ENCODE data around the gene TM9SF3. TPM values are rescaled to one million over a fixed set of nuclear protein-coding genes. Genes with fewer than 3 reads are reported as not detected.

The TM9SF3 gene
- total and polyA plus RNA-seq, 10 of the 15 experiments (the other 5 are each of a cell fraction or from before 2014, with no cell fraction given) = 17.1 to 85.4 (median 44.9) TPM

DNA sequence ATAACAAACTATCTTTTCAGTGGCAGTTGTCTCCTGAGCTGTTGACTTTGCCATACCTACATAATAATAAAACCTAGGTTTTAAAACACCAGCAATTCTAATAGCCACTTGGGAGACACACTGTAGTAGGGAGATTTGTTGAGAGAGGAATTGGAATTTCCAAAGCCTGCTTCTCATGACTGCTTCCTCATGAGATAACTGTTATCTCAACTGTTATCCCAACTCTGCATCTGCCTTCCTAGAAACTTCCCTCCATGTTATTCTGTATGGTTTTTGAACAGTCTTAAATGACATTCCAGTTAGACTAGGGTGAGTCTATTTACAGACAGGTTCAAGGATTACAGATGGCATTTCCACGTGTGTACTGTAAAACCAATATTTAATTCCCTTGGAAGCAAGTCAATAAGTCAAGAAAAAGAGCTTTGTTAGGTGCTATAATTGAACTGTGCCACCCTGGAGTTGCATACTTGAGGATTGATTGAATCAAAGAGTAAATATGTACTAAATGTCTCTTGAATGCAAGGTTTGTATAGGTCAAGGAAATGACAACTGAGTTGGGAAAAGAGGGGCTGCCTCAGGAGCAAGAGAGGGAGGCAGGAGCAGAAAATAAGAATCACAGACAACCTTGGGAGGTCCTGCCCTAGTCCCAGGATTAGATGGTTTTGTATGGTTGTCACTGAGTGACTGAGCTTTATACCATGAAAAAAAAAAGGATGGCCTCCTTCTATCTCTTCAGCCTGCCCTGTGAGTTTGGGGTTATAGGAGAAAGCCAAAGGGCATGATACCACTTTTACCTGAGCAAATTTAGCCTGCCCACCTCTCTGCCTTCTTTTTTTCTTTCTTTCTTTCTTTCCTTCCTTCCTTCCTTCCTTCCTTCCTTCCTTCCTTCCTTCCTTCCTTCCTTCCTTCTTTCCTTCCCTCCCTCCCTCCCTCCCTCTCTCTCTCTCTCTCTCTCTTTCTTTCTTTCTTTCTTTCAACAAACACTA, 9.9 kb upstream of the TM9SF3 start (continued):
- TF ChIP-seq, protein P1, sequence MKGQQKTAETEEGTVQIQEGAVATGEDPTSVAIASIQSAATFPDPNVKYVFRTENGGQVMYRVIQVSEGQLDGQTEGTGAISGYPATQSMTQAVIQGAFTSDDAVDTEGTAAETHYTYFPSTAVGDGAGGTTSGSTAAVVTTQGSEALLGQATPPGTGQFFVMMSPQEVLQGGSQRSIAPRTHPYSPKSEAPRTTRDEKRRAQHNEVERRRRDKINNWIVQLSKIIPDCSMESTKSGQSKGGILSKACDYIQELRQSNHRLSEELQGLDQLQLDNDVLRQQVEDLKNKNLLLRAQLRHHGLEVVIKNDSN (IDR thresholded peaks at IDR 0.05; ENCODE audit: borderline replicate concordance, extremely low read length, insufficient read depth, low read depth, low read length) = no peak
- TF ChIP-seq CBX3 (IDR thresholded peaks at IDR 0.05; ENCODE audit: borderline replicate concordance, low read depth) = no peak
- no peak for TF ChIP-seq BRCA1 (IDR thresholded peaks at IDR 0.05; ENCODE audit: low read depth, low read length)
- no peak for TF ChIP-seq YBX1 (IDR thresholded peaks at IDR 0.05)
- TF ChIP-seq MEF2B (IDR thresholded peaks at IDR 0.05; ENCODE audit: partially characterized antibody, poor library complexity, severe bottlenecking) = no peak
- no peak for TF ChIP-seq SUZ12 (IDR thresholded peaks at IDR 0.05; ENCODE audit: unreplicated experiment)
- TF ChIP-seq NBN (IDR thresholded peaks at IDR 0.05) = no peak
- TF ChIP-seq SMARCA5 (IDR thresholded peaks at IDR 0.05) = no peak
- no peak for TF ChIP-seq POU2F2 (IDR thresholded peaks at IDR 0.05; ENCODE audit: borderline replicate concordance, low read depth, low read length)
- TF ChIP-seq, protein P2, sequence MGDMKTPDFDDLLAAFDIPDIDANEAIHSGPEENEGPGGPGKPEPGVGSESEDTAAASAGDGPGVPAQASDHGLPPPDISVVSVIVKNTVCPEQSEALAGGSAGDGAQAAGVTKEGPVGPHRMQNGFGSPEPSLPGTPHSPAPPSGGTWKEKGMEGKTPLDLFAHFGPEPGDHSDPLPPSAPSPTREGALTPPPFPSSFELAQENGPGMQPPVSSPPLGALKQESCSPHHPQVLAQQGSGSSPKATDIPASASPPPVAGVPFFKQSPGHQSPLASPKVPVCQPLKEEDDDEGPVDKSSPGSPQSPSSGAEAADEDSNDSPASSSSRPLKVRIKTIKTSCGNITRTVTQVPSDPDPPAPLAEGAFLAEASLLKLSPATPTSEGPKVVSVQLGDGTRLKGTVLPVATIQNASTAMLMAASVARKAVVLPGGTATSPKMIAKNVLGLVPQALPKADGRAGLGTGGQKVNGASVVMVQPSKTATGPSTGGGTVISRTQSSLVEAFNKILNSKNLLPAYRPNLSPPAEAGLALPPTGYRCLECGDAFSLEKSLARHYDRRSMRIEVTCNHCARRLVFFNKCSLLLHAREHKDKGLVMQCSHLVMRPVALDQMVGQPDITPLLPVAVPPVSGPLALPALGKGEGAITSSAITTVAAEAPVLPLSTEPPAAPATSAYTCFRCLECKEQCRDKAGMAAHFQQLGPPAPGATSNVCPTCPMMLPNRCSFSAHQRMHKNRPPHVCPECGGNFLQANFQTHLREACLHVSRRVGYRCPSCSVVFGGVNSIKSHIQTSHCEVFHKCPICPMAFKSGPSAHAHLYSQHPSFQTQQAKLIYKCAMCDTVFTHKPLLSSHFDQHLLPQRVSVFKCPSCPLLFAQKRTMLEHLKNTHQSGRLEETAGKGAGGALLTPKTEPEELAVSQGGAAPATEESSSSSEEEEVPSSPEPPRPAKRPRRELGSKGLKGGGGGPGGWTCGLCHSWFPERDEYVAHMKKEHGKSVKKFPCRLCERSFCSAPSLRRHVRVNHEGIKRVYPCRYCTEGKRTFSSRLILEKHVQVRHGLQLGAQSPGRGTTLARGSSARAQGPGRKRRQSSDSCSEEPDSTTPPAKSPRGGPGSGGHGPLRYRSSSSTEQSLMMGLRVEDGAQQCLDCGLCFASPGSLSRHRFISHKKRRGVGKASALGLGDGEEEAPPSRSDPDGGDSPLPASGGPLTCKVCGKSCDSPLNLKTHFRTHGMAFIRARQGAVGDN (IDR thresholded peaks at IDR 0.05) = no peak
- TF ChIP-seq CREM (IDR thresholded peaks at IDR 0.05; ENCODE audit: low read depth) = no peak
- no peak for TF ChIP-seq NRF1 (conservative IDR thresholded peaks at IDR 0.05; ENCODE audit: low read depth, low read length)

Data from GM12878 (cell line).